Activated CD4-positive, alpha-beta memory T cell treated with anti-CD3 and anti-CD28 coated beads for 36 hours (primary cell): ENCODE results near the gene ZIC4. TPM values are rescaled to one million over a fixed set of nuclear protein-coding genes. Genes with fewer than 3 reads are reported as not detected.

ENCODE experiments used
- CTCF ChIA-PET: fragments of 350-600 bp; sonication (Branson Sonifier 250); formaldehyde crosslinking; loops from one replicate; lab custom pipeline; 2021; ENCODE audit warnings: antibody characterized with exemption, inconsistent platforms; lab: Charles Lee
- POLR2A ChIA-PET: fragments of 350-600 bp; sonication (Branson Sonifier 250); formaldehyde crosslinking; loops from one replicate; lab custom pipeline; 2021; ENCODE audit warnings: antibody characterized with exemption; lab: Charles Lee
- DNase-seq: peaks from one replicate; pipeline ENCODE4 v3.0.0-alpha.2; 2020
- H3K27ac Mint-ChIP-seq: one replicate; pipeline ENCODE4 v1.8.0; 2021; ENCODE audit warnings: mixed read lengths
- H3K27me3 Mint-ChIP-seq: one replicate; pipeline ENCODE4 v1.8.0; 2021; ENCODE audit warnings: mixed read lengths
- H3K36me3 Mint-ChIP-seq: one replicate; pipeline ENCODE4 v1.8.0; 2021; ENCODE audit warnings: mixed read lengths
- H3K4me1 Mint-ChIP-seq: one replicate; pipeline ENCODE4 v1.8.0; 2021; ENCODE audit warnings: low read depth, mixed read lengths
- H3K4me3 Mint-ChIP-seq: one replicate; pipeline ENCODE4 v1.8.0; 2021; ENCODE audit warnings: mild to moderate bottlenecking, mixed read lengths
- H3K9me3 Mint-ChIP-seq: one replicate; pipeline ENCODE4 v1.8.0; 2021; ENCODE audit warnings: mixed read lengths
- intact Hi-C: fragments of 100-400 bp; cut with micrococcal nuclease; formaldehyde crosslinking; loops from one replicate; pipeline ENCODE4 v1.15.1; 2023
- total RNA-seq, 2 experiments: library from RNA; stranded (reverse); gene quantifications; one replicate each; pipeline ENCODE4 v1.2.3, GENCODE V29; 2021

Gene ZIC4
- total RNA-seq: not detected

DNA sequence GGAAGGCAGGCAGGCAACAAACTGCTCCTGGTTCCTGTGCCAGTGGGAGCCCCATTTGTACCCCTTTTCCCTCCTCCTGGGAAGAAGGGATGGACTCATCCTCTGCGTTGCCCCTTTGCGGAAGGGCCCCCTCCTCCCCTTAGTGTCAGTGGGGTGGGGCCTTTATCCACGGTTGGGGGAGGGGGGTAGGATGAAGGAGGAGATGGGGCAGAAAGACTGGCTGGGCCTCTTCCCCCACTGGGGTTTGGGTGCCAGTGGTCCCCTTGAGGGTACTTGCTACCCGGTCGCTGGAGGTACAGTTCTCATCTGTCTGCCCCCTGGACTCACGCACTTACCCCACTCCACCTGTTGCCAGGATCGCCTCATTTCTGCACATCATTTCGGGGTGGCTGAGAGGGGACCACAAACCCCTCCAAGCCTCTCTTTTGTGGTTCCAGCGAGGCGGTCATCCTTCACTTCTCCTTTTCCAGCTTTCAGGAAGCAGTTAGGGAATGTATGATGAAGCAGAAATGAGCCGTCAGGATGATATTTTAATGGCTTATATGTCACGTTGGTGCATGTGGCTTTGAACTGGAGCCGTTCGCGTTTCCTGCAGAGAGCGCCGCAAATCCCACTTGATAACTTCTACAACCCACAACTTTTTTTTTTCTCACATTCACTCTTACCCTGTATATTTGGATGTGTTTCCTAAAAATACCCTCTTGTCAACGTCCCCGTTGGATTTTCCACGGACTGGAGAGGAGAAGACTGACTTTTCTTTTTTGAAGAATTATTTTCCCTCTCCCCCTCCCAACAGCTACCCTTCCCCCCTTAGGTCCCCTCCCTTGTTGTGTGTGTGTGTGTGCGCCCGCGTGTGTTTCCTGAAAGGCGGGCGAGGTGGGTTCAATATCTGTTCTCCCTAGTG is at the start of gene ZIC4:
Gene ZIC4 (minus strand): TSS at position 516 of the 904 bp plus-strand sequence. CDS start 3,746 bp downstream, outside the sequence.
- CTCF ChIA-PET: no interaction called here
- intact Hi-C loops: no loop called here
- peaks cover 17% of the 10 kb centered on the region for H3K36me3 Mint-ChIP-seq

DNA sequence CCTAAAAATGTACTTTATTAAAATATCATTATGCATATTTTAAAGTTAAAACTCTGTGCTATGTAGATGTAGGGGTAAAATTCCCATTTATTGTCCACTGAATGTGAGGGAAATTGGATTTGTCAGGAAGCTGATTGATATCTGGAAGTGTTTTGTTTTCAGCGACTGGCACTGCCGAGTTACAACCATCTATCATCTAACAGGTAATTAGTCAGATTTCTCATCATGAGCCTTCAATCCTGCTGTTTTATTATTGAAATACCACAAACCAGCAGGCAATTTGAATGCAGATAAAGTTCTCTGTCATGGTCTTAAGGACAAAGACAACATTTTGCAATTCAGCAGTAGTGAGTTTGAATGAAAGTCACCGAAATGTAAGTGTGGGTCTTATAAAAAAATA is 43.3 kb upstream of the ZIC4 start:
- CTCF ChIA-PET: no interaction called here
- Mint-ChIP-seq H3K27me3 (no peaks in the 10 kb centered on the region), H3K9me3 (no peaks in the 10 kb centered on the region), H3K27ac (no peak overlapping the region), H3K4me3 (no peak overlapping the region), H3K4me1 (no peaks in the 10 kb centered on the region), H3K36me3 (no peaks in the 10 kb centered on the region)
- intact Hi-C loops: no loop called here
- POLR2A ChIA-PET: no interaction called here
- DNase-seq: no peak

More for the DNA sequence above, at the start of gene ZIC4:
- Mint-ChIP-seq H3K27me3 (peaks cover 72% of the 10 kb centered on the region), H3K4me3 (no peak within 1 kb of the TSS), H3K27ac (no peak within 1 kb of the TSS), H3K9me3 (peaks cover 6% of the 10 kb centered on the region), H3K4me1 (peaks cover 9% of the 10 kb centered on the region)
- DNase-seq: no peak
- POLR2A ChIA-PET: no interaction called here

DNA sequence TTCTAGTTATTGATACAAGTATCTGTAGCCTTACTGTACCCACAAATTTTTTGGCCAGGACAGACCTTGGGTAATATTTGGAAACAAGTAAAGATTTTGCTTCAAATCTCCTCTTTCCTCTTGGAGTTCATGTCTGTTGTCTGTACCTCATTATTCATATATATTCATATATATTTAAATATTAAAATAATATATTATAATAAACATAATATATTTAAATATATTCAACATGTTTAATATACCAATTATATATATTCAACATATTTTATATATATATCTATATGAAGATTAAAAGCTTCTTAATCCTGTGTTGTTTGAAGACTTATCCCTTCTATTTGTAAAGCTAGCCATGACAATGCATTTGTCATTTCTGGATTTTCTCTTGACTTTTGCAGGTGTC is 40.9 kb upstream of the ZIC4 start:
- Mint-ChIP-seq H3K4me1 (no peaks in the 10 kb centered on the region), H3K4me3 (no peak overlapping the region), H3K9me3 (peaks cover 3% of the 10 kb centered on the region), H3K27ac (no peak overlapping the region), H3K36me3 (no peaks in the 10 kb centered on the region), H3K27me3 (no peaks in the 10 kb centered on the region)
- ChIA-PET POLR2A (no interaction called here), CTCF (no interaction called here)
- no peak for DNase-seq
- intact Hi-C loops: no loop called here

DNA sequence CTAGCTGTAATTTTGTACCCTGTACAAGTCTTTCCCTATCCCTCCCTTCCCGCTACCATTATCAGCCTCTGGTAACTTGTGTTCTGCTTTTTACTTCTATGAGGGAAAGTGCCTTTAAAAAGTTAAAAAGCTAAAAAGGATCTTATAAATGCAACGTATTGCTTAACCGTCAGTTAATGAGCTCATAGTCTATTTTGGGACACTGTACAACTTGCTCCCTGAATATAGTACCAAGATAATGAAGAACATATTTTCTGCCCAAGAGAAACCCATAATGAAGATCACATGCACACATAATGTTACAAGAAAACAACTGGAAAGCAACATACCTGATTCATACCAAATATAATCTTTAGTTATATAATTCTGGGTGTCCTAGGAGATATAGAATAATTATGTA is 25.4 kb upstream of the ZIC4 start:
- intact Hi-C loops: no loop called here
- Mint-ChIP-seq H3K4me3 (no peak overlapping the region), H3K27ac (no peak overlapping the region), H3K9me3 (no peaks in the 10 kb centered on the region), H3K27me3 (no peaks in the 10 kb centered on the region), H3K36me3 (no peaks in the 10 kb centered on the region), H3K4me1 (no peaks in the 10 kb centered on the region)
- CTCF ChIA-PET: no interaction called here
- POLR2A ChIA-PET: no interaction called here
- DNase-seq: no peak

DNA sequence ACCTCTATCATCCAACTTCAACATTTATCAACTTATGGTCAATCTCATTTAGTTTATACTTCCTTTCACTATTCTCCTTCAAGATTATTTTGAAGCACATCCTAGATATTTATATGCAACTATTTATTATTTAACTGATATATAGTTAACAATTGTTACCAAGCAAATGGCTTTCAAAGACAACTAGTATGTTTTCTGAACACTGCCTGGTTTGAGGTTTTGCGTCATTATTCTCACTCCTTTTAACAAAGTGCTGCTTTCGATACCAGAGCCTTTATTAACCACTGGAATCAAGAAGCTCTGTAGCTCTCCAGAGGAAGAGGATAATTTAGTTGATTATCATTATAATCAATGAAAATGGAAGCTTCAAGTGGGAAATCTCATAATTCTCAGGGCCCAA is 22.4 kb upstream of the ZIC4 start:
- H3K27me3 Mint-ChIP-seq: peaks cover 10% of the 10 kb centered on the region
- intact Hi-C loops: no loop called here
- CTCF ChIA-PET: no interaction called here
- no peaks in the 10 kb centered on the region for H3K4me1 Mint-ChIP-seq
- no peak overlapping the region for H3K4me3 Mint-ChIP-seq
- POLR2A ChIA-PET: no interaction called here
- H3K36me3 Mint-ChIP-seq: no peaks in the 10 kb centered on the region
- no peak for DNase-seq
- H3K9me3 Mint-ChIP-seq: no peaks in the 10 kb centered on the region
- no peak overlapping the region for H3K27ac Mint-ChIP-seq

DNA sequence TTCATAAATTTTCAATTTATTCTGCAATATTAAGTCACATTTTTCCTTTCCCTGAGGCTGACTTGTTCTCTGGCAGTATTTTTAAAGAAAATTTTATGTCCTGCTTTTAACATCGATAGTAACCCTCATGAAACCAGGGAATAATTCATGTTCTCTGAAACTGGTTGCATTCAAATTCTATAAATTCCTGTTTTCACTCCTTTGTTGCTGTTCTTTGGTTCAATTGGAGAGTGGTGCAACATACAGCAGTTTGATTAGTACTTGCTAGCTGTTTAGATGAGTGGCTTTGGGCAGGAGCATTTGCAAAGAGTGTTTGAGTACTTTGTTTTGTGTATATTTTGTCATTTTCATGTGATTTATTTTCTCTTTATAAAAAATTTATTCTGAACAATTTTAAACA is 22.0 kb upstream of the ZIC4 start:
- H3K9me3 Mint-ChIP-seq: no peaks in the 10 kb centered on the region
- no peak for DNase-seq
- no peak overlapping the region for H3K4me3 Mint-ChIP-seq
- peaks cover 15% of the 10 kb centered on the region for H3K27me3 Mint-ChIP-seq
- H3K4me1 Mint-ChIP-seq: no peaks in the 10 kb centered on the region
- H3K36me3 Mint-ChIP-seq: no peaks in the 10 kb centered on the region
- intact Hi-C loops: no loop called here
- POLR2A ChIA-PET: no interaction called here
- no peak overlapping the region for H3K27ac Mint-ChIP-seq
- CTCF ChIA-PET: no interaction called here

DNA sequence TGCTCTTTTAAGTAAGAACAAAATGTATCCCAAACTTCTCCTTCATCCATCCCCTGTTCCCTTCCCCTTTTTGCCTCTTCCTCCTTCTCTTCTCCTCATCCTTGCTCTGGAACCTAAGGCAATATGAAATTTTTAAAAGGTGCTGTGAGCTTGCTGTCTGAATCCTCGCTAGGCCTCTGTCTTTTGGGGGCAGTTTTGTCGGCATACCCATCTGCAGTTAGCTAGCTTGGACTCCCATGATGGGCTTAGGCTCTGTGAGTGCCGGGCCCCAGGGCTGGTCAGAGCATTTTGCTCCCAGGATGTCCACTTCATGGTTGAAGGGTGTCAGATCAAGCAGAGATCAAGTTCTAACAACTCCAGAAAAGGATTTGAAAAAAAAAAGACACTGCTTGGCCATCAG is 21.4 kb upstream of the ZIC4 start:
- intact Hi-C loops: no loop called here

DNA sequence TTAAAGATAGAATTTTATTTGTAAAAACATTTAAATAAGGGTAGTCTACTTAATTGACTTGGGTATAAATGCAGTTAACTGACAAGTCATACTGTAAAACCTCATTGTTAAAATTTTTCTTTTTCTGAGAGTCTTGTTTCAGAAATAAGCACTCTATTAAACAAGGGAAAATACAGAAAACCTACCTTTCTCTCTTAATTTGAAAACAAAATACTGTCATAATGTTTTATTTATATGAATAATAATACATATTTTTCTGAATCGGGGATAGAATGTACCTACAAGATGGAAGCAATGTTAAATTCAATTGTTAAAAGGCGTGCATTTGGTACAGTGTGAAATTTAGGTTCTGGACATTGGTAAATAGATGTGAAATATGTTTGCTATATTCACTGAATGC is 20.6 kb upstream of the ZIC4 start:
- H3K36me3 Mint-ChIP-seq: peaks cover 7% of the 10 kb centered on the region
- H3K4me3 Mint-ChIP-seq: no peak overlapping the region
- ChIA-PET CTCF (no interaction called here), POLR2A (no interaction called here)
- H3K9me3 Mint-ChIP-seq: no peaks in the 10 kb centered on the region
- no peak for DNase-seq
- H3K4me1 Mint-ChIP-seq: no peaks in the 10 kb centered on the region
- H3K27ac Mint-ChIP-seq: no peak overlapping the region
- H3K27me3 Mint-ChIP-seq: peaks cover 29% of the 10 kb centered on the region
- intact Hi-C loops: no loop called here

More for the DNA sequence above, 21.4 kb upstream of the ZIC4 start:
- no peak for DNase-seq
- H3K4me1 Mint-ChIP-seq: no peaks in the 10 kb centered on the region
- H3K4me3 Mint-ChIP-seq: no peak overlapping the region
- no peak overlapping the region for H3K27ac Mint-ChIP-seq
- ChIA-PET POLR2A (no interaction called here), CTCF (no interaction called here)
- H3K9me3 Mint-ChIP-seq: no peaks in the 10 kb centered on the region
- H3K36me3 Mint-ChIP-seq: peaks cover 2% of the 10 kb centered on the region
- peaks cover 21% of the 10 kb centered on the region for H3K27me3 Mint-ChIP-seq

DNA sequence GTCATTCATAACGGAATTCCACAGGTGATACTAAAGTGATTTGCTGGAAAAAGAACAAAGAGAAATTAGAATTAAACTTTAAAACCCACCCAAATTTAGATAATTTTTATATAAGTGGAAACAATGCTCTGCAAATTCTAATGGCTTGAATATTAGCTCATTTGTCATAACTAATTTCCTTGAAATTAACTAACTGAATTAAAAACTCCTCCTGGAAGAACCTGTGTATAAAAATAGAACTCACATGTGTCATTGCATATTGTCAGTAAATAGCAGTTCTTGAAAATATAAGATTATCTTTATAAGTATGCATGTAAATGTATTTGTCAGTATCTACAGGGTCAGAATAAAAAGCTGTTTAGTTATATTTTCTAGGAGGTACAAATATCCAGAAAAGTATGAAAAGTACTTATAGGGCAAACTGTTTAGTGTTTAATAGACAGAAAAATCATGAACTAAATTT is 19.1 kb upstream of the ZIC4 start:
- Mint-ChIP-seq H3K36me3 (peaks cover 7% of the 10 kb centered on the region), H3K27ac (no peak overlapping the region), H3K4me1 (no peaks in the 10 kb centered on the region), H3K27me3 (peaks cover 38% of the 10 kb centered on the region), H3K9me3 (no peaks in the 10 kb centered on the region), H3K4me3 (no peak overlapping the region)
- POLR2A ChIA-PET: no interaction called here
- DNase-seq: no peak
- CTCF ChIA-PET: no interaction called here
- intact Hi-C loops: no loop called here

DNA sequence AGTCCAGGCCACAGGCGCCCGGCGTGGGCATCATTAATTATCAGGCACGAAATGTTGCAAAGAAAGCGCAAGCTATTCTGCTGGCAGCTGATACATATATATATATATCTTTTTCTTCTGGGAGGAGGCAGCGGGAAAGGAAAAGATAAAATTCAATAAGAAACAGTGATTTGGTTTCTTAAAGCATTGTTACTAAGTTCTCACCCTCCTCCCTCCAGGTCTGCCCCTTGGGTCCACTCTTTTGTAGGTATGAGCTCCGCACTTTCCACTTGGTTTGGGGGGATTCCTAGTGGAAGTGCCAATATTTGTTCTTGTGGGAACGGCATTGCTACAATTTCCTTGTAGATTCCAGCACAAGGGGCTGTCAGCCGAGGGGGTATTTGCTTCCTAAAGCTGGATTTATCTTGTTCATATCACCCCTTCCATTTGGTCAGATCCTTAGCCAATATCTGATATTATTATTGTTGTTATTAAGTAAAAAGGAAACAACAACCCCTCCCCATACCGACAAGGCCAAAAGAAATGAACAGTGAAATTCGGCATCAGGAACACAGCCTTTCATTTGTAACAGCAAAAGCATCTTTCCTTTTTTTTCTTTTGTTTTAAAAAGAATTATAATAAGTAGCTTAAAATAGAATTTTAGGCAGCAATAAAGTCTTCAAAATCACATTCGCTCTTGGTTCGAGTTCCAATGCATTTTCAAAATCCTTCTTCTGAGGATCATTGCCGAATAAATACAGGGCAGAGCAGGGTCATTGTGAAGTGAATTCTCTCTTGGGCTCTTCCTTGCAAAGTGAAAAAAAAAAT is 18.4 kb upstream of the ZIC4 start:
- H3K4me3 Mint-ChIP-seq: no peak overlapping the region
- intact Hi-C loops: no loop called here
- no peaks in the 10 kb centered on the region for H3K4me1 Mint-ChIP-seq
- H3K27me3 Mint-ChIP-seq: peaks cover 45% of the 10 kb centered on the region
- DNase-seq: no peak
- peaks cover 7% of the 10 kb centered on the region for H3K36me3 Mint-ChIP-seq
- H3K9me3 Mint-ChIP-seq: peaks cover 3% of the 10 kb centered on the region
- CTCF ChIA-PET: no interaction called here
- H3K27ac Mint-ChIP-seq: no peak overlapping the region
- POLR2A ChIA-PET: no interaction called here

DNA sequence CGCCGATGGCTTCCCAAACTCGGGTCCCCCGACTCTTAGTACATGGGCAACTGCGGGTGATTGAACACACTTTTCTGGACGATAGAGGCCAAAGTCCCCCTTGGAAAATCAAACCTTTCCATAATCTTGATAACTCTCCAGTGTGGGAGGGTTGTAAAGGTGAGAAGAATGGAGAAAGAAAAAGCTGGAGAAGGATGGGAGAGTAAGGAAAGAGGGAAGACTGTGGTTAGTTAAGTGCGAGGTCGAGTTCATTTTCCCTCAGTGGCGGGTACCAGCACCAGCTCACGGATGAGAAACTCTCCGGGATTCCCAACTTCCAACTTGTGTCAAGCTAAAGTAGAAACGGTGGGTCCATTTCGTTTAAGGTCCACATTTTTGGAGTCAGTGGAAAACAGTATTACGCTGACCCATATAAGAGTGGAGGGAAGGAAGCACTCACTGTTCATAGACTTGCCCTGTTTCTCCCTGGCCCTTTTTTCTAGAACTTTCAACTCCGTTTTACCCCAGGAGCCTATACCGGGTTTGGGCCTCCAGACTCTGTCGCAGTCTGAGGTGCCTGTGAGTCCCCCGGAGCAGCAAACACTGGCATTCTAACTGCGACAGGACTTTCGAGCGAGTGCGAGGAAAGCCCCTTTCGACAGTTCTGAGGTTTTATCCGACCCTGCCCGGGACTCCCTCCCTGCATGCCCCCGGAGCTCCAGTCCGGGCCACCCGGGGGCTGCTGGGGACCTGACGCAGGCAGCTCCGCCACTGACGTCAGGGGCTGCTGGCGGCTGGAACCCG is 17.6 kb upstream of the ZIC4 start:
- peaks cover 5% of the 10 kb centered on the region for H3K9me3 Mint-ChIP-seq
- no peak for DNase-seq
- H3K27me3 Mint-ChIP-seq: peaks cover 48% of the 10 kb centered on the region
- POLR2A ChIA-PET: no interaction called here
- intact Hi-C loops: no loop called here
- no peaks in the 10 kb centered on the region for H3K4me1 Mint-ChIP-seq
- H3K4me3 Mint-ChIP-seq: no peak overlapping the region
- CTCF ChIA-PET: no interaction called here
- H3K27ac Mint-ChIP-seq: no peak overlapping the region
- H3K36me3 Mint-ChIP-seq: peaks cover 10% of the 10 kb centered on the region

DNA sequence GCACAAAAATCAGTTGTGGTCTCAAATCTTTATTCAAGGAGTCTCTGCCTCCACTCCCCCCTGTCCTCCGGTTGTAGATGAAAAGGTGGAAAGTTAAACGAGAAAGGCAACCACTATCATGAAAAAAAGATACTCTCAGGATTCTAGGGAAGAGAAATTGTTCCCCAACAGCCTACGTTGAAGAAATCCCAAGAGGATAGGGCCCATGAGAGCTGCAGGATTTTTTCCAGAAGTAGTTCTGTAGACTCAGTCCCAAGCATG is 17.1 kb upstream of the ZIC4 start:
- Mint-ChIP-seq H3K4me1 (no peaks in the 10 kb centered on the region), H3K27me3 (peaks cover 53% of the 10 kb centered on the region), H3K4me3 (no peak overlapping the region), H3K9me3 (peaks cover 5% of the 10 kb centered on the region), H3K36me3 (peaks cover 10% of the 10 kb centered on the region), H3K27ac (no peak overlapping the region)
- CTCF ChIA-PET: no interaction called here
- intact Hi-C loops: no loop called here
- DNase-seq: no peak
- POLR2A ChIA-PET: no interaction called here
